Omental fat pad (tissue), 4 donors: ENCODE results near the gene L3MBTL1. TPM values are rescaled to one million over a fixed set of nuclear protein-coding genes. Genes with fewer than 3 reads are reported as not detected.

Experiments used
- ATAC-seq: fragments of 150-250 bp; one replicate; pipeline ENCODE4 v1.9.1; 2016; ENCODE audit warnings: mild to moderate bottlenecking, moderate library complexity; ENCODE audit not compliant: low FRiP score
- DNase-seq: peaks from one replicate; pipeline ENCODE4 v3.0.0-alpha.2; 2019; ENCODE audit warnings: low spot score
- total RNA-seq, 4 donors: library from RNA; depleted of rRNA; stranded (reverse); fragments of >200 nt; gene quantifications; one replicate each; pipeline ENCODE4 v1.1.0, GENCODE V29; 2016
- TF ChIP-seq, protein P1 (sequence below), 3 donors: fragments of 450-650 bp; IDR thresholded peaks; one replicate each; pipeline ENCODE4 v1.5.1; 2016 to 2017; ENCODE audit warnings: antibody characterized with exemption in 3 of 3, mild to moderate bottlenecking in 3 of 3, moderate library complexity in 2 of 3

L3MBTL1 gene
- total RNA-seq, 4 donors from 2014 or later = 6.5 to 9.8 (median 7.4) TPM

DNA sequence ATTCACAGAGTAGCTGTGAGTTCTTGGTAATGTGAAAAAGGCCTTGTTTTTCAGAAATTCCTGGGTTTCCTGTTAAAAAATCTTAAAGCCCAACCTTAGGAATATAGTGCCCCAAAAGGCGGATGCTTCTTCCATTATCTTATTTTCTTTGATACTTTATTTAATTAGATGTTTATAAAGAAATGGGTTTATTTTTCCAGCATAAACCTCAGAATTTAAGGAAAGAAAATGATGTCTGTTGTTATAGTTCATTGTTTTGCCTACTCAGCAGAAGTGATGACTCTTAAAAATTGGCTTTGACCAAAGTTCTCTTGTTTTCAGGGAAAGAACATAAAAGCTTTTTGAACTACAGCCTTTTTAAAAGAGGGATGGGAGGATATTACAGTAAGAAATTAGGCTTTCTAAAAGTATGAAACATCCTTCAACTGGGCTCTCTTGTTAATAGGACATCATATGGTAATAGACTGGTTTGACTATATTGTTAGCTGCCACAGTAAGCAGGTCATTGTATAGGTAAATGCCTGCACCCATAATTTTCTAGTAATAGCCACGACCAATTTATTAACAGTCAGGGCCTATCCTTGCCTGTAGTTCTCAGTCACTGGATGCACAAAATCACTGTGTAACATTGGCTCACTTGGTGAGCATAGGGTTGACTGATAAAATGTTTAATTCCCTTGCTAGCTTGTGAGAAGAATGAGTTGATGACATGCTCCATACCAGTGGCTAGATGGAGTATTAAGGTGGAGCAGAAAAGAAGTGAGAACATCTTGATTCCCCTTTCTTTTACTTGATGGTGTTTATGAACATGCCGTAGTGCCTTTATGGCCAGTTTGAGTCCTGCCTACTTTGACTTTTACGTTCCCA lies 44.6 kb upstream of the L3MBTL1 start:
- TF ChIP-seq, protein P1, sequence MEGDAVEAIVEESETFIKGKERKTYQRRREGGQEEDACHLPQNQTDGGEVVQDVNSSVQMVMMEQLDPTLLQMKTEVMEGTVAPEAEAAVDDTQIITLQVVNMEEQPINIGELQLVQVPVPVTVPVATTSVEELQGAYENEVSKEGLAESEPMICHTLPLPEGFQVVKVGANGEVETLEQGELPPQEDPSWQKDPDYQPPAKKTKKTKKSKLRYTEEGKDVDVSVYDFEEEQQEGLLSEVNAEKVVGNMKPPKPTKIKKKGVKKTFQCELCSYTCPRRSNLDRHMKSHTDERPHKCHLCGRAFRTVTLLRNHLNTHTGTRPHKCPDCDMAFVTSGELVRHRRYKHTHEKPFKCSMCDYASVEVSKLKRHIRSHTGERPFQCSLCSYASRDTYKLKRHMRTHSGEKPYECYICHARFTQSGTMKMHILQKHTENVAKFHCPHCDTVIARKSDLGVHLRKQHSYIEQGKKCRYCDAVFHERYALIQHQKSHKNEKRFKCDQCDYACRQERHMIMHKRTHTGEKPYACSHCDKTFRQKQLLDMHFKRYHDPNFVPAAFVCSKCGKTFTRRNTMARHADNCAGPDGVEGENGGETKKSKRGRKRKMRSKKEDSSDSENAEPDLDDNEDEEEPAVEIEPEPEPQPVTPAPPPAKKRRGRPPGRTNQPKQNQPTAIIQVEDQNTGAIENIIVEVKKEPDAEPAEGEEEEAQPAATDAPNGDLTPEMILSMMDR (IDR thresholded peaks at IDR 0.05) = no peak
- ATAC-seq (no peak), DNase-seq (no peak)

- no peak for ATAC-seq
- TF ChIP-seq, protein P1 (IDR thresholded peaks at IDR 0.05) = no peak
- no peak for DNase-seq
These were observed 43.8 kb upstream of the L3MBTL1 start for GRCh38 chr20:43463527-43464218.

DNA sequence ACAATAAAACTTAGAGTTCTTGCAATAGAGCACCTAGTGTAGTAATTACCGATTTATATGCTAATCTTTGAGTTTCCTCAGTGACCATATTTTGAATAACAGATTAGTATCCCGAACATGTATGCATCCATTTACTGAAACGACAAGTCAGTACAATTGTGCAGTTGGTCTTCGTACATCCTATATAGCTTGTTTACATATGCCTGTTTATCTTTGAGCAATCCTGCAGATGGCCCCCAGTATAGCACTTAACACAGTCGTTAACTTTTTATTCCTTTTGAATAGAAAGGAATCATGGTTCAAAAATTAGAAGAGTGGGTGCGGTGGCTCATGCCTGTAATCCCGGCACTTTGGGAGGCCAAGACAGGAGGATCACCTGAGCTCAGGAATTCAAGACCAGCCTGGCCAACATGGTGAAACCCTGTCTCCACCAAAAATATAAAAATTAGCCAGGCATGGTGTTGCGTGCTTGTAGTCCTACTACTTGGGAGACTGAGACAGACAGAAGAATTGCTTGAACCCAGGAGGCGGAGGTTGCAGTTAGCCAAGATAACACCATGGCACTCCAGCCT lies 43.2 kb upstream of the L3MBTL1 start:
- no peak for ATAC-seq
- TF ChIP-seq, protein P1 (IDR thresholded peaks at IDR 0.05) = no peak
- no peak for DNase-seq

- DNase-seq = no peak
- ATAC-seq = no peak
- TF ChIP-seq, protein P1 (IDR thresholded peaks at IDR 0.05) = no peak
These were observed 41.9 kb upstream of the L3MBTL1 start for GRCh38 chr20:43465625-43465943.

GRCh38 chr20:43467589-43467988 lies 39.9 kb upstream of the L3MBTL1 start:
- DNase-seq (no peak), ATAC-seq (no peak)
- TF ChIP-seq, protein P1 (IDR thresholded peaks at IDR 0.05) = no peak

GRCh38 chr20:43472671-43473380 lies 34.7 kb upstream of the L3MBTL1 start:
- ATAC-seq = no peak

More at GRCh38 chr20:43472671-43473380, 34.7 kb upstream of the L3MBTL1 start:
- TF ChIP-seq, protein P1 (IDR thresholded peaks at IDR 0.05) = no peak
- no peak for DNase-seq
